Right lung (tissue), 10 donors: Measurements from ENCODE around the gene GSTM5. TPM values are rescaled to one million over a fixed set of nuclear protein-coding genes. Genes with fewer than 3 reads are reported as not detected.
A peak's percentile ranks its signal among the peaks of the same experiment; 100 is the strongest.
"Not testable (repeated sequence)": the region's sequence is repeated elsewhere in the genome, so short reads cannot be mapped to it uniquely, and the experiment has no call there.

Experiments
- DNase-seq, 2 donors: peaks; one replicate each; pipeline ENCODE4 v3.0.0-alpha.2; 2013
- long read RNA-seq, 8 donors: transcript quantifications; one replicate each; lab custom pipeline, GENCODE V29; 2026
- polyA plus RNA-seq, 5 donors: library from polyadenylated mRNA; unstranded; fragments of 120-200 nt; gene quantifications; one replicate each; pipeline versions ENCODE4 v1.2.1 to v1.2.3, GENCODE V29; 2013; ENCODE audit warnings: inconsistent platforms in 1 of 5, low replicate concordance in 1 of 5; ENCODE audit not compliant: insufficient read length in 5 of 5, insufficient read depth in 1 of 5

Gene GSTM5
- polyA plus RNA-seq: 10 to 100 TPM; 64.5 to 92.1 (median 73.8) TPM
- long read RNA-seq, donor 1, transcript GSTM5-201 (8 exons, 1,555 nt): major isoform, 11 of 22 reads
- long read RNA-seq, donor 1, partial matches to known transcripts: 6 of 22 reads
- long read RNA-seq, donor 1, other reads (novel, unspliced or antisense): 5 of 22 reads
- long read RNA-seq, donor 2, transcript GSTM5-201 (8 exons, 1,555 nt): major isoform, 7 of 17 reads
- long read RNA-seq, donor 2, partial matches to known transcripts: 0 of 17 reads
- long read RNA-seq, donor 2, other reads (novel, unspliced or antisense): 8 of 17 reads
- long read RNA-seq, donor 3, transcript GSTM5-201 (8 exons, 1,555 nt): major isoform, 6 of 8 reads
- long read RNA-seq, donor 3, partial matches to known transcripts: 0 of 8 reads
- long read RNA-seq, donor 3, other reads (novel, unspliced or antisense): 0 of 8 reads
- long read RNA-seq, donor 4, partial matches to known transcripts: 0 of 4 reads
- long read RNA-seq, donor 4, other reads (novel, unspliced or antisense): 0 of 4 reads
- long read RNA-seq, donor 5, transcript GSTM5-201 (8 exons, 1,555 nt): major isoform, 9 of 23 reads
- long read RNA-seq, donor 5, partial matches to known transcripts: 13 of 23 reads
- long read RNA-seq, donor 5, other reads (novel, unspliced or antisense): 0 of 23 reads
- long read RNA-seq, donor 6, transcript GSTM5-201 (8 exons, 1,555 nt): major isoform, 9 of 38 reads
- long read RNA-seq, donor 6, partial matches to known transcripts: 20 of 38 reads
- long read RNA-seq, donor 6, other reads (novel, unspliced or antisense): 7 of 38 reads
- long read RNA-seq, donor 7, transcript GSTM5-201 (8 exons, 1,555 nt): major isoform, 6 of 17 reads
- long read RNA-seq, donor 7, partial matches to known transcripts: 10 of 17 reads
- long read RNA-seq, donor 7, other reads (novel, unspliced or antisense): 0 of 17 reads
- long read RNA-seq, donor 8, transcript GSTM5-201 (8 exons, 1,555 nt): major isoform, 12 of 17 reads
- long read RNA-seq, donor 8, partial matches to known transcripts: 0 of 17 reads
- long read RNA-seq, donor 8, other reads (novel, unspliced or antisense): 5 of 17 reads

GRCh38 chr1:109711593-109712320, at the start of gene GSTM5:
Gene GSTM5 (plus strand): TSS chr1:109712251. CDS start chr1:109712313, 62 bp downstream.
- peak; percentile 47 to 56 for DNase-seq

GRCh38 chr1:109664671-109665070, 47.4 kb upstream of the GSTM5 start:
- DNase-seq: no peak

GRCh38 chr1:109667452-109668122, 44.5 kb upstream of the GSTM5 start, which contains the start of gene GSTM2:
Gene GSTM2 (plus strand): TSS chr1:109668057. CDS start chr1:109668116, 59 bp downstream.
- peak; percentile 91 for DNase-seq

DNA sequence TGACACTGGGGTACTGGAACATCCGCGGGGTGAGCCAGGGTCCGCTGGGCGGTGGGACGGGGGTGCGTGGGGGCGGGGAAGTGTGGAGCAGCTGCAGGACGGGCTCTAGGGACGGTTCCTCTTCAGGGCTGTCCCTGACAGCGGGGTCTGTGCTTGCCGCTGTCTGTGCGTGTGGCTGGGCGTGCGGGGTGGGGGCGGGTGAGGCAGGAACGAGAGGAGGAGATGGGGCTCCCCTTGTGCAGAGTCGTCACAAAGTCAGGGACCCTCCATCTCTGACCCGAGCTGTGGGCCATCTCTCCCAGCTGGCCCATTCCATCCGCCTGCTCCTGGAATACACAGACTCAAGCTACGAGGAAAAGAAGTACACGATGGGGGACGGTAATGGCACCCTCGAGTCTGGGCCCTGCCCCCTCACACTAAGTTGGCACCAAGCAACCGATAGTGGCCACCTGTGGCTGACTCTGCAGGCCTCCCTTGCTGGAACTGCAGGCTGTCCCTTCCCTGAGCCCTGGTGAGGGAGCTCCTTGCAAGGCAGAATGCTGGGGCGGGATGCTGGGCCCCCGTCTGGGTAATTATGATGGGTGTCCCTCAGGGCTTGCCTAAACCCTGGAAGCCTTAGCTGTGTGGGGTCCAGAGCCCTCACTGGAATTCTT, 43.8 kb upstream of the GSTM5 start:
- no peak for DNase-seq

GRCh38 chr1:109669246-109669948, 42.7 kb upstream of the GSTM5 start:
- no peak for DNase-seq

DNA sequence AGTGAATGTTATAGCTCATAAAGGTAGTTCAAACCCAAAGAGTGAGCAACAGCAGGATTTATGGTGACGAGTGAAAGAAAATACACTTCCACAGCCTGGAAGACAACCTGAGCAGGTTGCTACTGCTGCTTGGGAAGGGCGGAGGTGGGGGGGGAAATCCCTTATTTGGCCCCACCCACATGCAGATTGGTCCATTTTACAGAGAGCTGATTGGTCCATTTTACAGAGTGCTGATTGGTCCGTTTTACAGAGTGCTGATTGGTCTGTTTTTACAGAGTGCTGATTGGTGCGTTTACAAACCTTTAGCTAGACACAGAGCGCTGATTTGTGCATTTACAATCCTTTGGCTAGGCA, 42.1 kb upstream of the GSTM5 start:
- not testable (repeated sequence) for DNase-seq

DNA sequence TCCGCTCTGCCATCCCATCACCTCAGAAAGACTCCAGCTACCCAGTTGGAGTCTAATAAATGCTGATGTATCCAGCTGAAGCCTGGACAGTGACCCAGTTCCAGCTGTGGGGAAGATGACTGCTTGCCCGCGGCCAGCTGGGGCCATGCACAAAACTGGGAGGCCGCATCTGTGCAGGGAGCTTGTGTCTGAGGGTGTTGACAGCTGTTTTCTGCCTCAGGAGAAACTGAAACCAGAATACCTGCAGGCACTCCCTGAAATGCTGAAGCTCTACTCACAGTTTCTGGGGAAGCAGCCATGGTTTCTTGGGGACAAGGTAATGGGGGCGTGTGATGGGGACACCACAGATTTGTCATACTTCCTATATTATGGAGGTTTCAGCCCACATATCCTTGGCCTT, 41.0 kb upstream of the GSTM5 start:
- no peak for DNase-seq

DNA sequence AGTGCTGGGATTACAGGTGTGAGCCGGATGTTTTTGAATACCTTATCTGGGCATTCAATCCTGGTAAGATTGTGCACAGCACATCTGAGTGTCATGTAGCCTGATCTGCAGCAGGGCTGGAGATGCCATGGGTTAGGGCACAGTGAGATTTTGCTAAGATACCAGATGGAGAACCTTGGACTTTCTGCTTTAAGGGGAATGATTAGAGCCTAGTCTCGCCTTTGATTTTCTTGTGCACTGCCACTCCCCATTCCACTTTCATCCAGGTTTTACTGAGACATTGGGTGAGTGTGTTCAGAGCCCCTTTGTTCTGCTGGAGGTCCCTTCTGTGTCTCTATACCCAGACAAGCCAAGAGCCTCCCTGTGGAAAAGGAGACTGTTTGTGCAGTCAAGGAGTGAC, 38.2 kb upstream of the GSTM5 start:
- not testable (repeated sequence) for DNase-seq

GRCh38 chr1:109676683-109677381, 35.2 kb upstream of the GSTM5 start:
- not testable (repeated sequence) for DNase-seq

- no peak for DNase-seq
Measured at GRCh38 chr1:109677459-109677858, 34.6 kb upstream of the GSTM5 start.

GRCh38 chr1:109678637-109679036, 33.4 kb upstream of the GSTM5 start:
- not testable (repeated sequence) for DNase-seq

DNA sequence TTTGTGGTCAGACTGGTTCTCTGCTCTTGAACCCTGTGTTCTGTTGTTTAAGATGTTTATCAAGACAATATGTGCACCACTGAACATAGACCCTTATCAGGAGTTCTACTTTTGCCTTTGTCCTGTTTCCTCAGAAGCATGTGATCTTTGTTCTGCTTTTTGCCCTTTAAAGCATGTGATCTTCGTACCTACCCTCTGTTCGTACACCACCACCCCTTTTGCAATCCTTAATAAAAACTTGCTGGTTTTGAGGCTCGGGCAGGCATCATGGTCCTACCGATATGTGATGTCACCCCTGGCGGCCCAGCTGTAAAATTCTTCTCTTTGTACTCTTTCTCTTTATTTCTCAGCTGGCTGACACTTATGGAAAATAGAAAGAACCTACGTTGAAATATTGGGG, 27.3 kb upstream of the GSTM5 start:
- DNase-seq: not testable (repeated sequence)

- not testable (repeated sequence) for DNase-seq
Measured at GRCh38 chr1:109685399-109685798, 26.7 kb upstream of the GSTM5 start.

DNA sequence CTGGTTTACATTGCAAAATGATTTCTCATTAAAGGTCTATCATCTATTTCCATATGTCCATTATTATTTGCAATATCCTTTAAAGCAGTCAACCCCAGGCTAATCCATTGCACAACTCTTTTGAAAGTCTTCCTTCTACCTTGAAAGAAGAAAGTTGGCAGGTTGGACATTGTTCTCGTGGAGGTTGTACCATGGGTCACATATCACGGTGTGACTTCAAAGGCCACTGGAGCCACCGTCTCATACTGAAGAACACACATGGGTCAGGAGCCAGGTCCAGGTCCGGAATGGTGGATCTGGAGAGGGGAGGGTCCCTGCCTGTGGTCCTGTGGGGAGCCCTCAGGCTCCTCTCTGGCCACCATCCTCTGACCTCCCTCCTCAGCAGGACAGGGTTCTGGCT, 26.2 kb upstream of the GSTM5 start:
- DNase-seq: not testable (repeated sequence)

DNA sequence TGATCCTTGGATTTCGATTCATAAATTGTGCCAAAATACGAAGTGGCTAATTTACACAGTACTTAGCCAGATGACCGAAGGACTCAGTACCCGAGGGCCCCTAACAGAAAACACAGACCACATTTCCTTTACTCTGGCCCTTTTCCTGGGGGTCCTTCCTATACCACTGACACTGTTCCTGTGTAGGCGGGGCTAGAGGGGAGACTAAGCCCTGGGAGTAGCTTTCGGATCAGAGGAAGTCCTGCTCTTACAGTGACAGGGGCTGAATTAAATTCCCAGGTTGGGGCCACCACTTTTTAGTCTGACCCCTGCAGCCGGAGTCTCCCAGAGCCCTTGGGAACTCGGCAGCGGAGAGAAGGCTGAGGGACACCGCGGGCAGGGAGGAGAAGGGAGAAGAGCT, 24.9 kb upstream of the GSTM5 start:
- DNase-seq: not testable (repeated sequence)

DNA sequence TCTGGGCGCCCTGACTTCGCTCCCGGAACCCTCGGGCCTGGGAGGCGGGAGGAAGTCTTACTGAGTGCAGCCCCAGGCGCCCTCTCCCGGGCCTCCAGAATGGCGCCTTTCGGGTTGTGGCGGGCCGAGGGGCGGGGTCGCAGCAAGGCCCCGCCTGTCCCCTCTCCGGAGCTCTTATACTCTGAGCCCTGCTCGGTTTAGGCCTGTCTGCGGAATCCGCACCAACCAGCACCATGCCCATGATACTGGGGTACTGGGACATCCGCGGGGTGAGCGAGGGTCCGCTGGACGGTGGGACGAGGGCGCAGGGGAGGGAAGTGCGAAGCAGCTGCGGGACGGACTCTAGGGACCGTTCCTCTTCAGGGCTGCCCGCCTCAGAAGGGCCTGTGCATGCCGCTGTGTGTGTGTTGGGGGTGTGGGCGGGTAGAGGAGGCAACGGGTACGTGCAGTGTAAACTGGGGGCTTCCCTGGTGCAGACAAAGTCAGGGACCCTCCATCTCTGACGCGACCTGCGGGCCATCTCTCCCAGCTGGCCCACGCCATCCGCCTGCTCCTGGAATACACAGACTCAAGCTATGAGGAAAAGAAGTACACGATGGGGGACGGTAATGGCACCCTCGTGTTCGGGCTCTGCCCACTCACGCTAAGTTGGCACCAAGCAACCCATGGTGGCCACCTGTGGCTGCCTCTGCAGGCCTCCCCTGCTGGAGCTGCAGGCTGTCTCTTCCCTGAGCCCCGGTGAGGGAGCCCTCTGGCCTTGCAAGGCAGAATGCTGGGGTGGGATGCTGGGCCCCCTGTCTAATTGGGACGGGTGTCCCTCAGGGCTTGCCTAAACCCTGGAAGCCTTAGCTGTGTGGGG, 24.2 kb upstream of the GSTM5 start, which contains the start of gene GSTM1:
Gene GSTM1, plus strand, starts transcription at position 177 of the 859 bp plus-strand sequence. Its CDS starts 57 bp downstream, at position 234.
- peak in 1 of 2 donors; percentile 77 for DNase-seq

DNA sequence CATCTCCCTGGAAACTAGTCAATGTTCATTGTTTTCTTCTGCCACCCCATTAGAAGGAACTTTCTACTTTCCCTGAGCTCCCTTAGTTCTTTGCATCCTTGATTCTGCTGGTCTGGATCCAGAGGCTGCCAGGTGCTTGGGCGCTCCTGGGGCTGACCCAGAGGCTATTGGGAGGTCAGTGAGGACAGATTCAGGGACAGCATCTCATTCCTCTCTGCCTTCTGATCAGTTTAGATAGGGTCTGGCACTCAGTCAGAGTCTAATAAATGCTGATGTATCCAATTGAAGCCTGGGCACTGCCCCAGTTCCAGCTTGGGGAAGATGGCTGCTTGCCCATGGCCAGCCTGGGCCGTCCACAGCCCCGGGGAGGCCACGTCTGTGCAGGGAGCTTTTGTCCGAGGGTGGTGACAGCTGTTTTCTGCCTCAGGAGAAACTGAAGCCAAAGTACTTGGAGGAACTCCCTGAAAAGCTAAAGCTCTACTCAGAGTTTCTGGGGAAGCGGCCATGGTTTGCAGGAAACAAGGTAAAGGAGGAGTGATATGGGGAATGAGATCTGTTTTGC, 22.1 kb upstream of the GSTM5 start:
- DNase-seq: no peak
